ENCODE data around the gene TBC1D2. TPM values are rescaled to one million over a fixed set of nuclear protein-coding genes. Genes with fewer than 3 reads are reported as not detected.

The TBC1D2 gene
- total and polyA plus RNA-seq, 2 donors (not counting 3 experiments of a cell fraction or from before 2014, with no cell fraction given): 3.4 to 4.5 TPM

DNA sequence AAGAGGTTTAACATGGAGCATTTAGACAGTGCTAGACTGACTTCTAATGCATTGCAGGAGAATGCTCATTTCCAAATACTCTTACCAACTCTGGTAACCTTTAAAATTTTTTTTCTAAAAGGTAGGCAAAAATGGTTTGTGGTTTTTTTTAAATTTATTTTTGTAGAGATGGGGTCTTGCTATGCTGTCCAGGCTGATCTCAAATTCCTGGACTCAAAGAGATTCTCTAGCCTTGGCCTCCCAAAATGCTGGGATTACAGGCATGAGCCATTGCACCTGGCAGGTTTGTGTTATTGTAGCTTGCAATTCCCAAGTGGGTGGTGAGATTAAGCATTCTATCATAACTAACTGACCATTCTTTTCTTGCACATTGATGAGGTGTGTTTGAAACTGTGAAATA is 43.0 kb upstream of the TBC1D2 start:
- no peak overlapping the region for H3K27ac ChIP-seq (ENCODE audit: insufficient read depth, low read depth, low read length)
- DNase-seq (ENCODE audit: low read depth, low spot score): no peak
- no peak for FAIRE-seq
- H3K4me3 ChIP-seq (replicated peaks in 1 of 3; ENCODE audit: insufficient read depth in 1 of 3, low read depth in 1 of 3, low read length in 3 of 3): no peak overlapping the region
- H3K9me1 ChIP-seq (replicated peaks; ENCODE audit: control insufficient read depth, extremely low read depth, insufficient read depth, low read length): no peaks in the 10 kb centered on the region
- H3K4me1 ChIP-seq (ENCODE audit: control insufficient read depth, extremely low read depth, insufficient read depth, low read length): peaks cover 6% of the 10 kb centered on the region
- no peaks in the 10 kb centered on the region for H3K27me3 ChIP-seq (ENCODE audit: control insufficient read depth in 2 of 2, insufficient read depth in 2 of 2, low read length in 2 of 2)
- H4K20me1 ChIP-seq (replicated peaks; ENCODE audit: control insufficient read depth, extremely low read depth, insufficient read depth, low read length): no peaks in the 10 kb centered on the region
- H3K9ac ChIP-seq (replicated peaks; ENCODE audit: extremely low read depth, insufficient read depth, low read length): no peak overlapping the region
- dilution Hi-C loops (cut with MboI; ENCODE audit: extremely low pct_ligation_motif_present, low sequenced_read_pairs): loop anchor here (25.0 kb wide), 1 partner anchor 464 kb away; no protein-coding TSS in a partner anchor
- H3K36me3 ChIP-seq (ENCODE audit: control insufficient read depth in 2 of 2, extremely low read depth in 1 of 2, insufficient read depth in 2 of 2, low read length in 2 of 2): no peaks in the 10 kb centered on the region
- H3K79me2 ChIP-seq (ENCODE audit: control insufficient read depth, insufficient read depth, low read length): no peaks in the 10 kb centered on the region
- no peak overlapping the region for H2AFZ ChIP-seq (ENCODE audit: low read depth, low read length)
- no TSS peak for BruUV-seq (replicated peaks)
- ChIA-PET CTCF (interaction anchor here (1.5 kb wide), 1 partner anchor 477 kb away, joined by 5 read pairs; no protein-coding TSS in a partner anchor), POLR2A (no interaction called here)
- no peaks in the 10 kb centered on the region for H3K9me3 ChIP-seq (replicated peaks; ENCODE audit: control insufficient read depth, insufficient read depth, low read length)
- TF ChIP-seq, protein P1, sequence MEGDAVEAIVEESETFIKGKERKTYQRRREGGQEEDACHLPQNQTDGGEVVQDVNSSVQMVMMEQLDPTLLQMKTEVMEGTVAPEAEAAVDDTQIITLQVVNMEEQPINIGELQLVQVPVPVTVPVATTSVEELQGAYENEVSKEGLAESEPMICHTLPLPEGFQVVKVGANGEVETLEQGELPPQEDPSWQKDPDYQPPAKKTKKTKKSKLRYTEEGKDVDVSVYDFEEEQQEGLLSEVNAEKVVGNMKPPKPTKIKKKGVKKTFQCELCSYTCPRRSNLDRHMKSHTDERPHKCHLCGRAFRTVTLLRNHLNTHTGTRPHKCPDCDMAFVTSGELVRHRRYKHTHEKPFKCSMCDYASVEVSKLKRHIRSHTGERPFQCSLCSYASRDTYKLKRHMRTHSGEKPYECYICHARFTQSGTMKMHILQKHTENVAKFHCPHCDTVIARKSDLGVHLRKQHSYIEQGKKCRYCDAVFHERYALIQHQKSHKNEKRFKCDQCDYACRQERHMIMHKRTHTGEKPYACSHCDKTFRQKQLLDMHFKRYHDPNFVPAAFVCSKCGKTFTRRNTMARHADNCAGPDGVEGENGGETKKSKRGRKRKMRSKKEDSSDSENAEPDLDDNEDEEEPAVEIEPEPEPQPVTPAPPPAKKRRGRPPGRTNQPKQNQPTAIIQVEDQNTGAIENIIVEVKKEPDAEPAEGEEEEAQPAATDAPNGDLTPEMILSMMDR (IDR thresholded peaks at IDR 0.05; ENCODE audit: extremely low read depth in 1 of 2, insufficient read depth in 1 of 2, low read depth in 1 of 2, low read length in 2 of 2): no peak
- TF ChIP-seq, protein P2, sequence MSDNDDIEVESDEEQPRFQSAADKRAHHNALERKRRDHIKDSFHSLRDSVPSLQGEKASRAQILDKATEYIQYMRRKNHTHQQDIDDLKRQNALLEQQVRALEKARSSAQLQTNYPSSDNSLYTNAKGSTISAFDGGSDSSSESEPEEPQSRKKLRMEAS (IDR thresholded peaks at IDR 0.05; ENCODE audit: insufficient read depth, insufficient read length): no peak
- TF ChIP-seq FOS (IDR thresholded peaks at IDR 0.05; ENCODE audit: borderline replicate concordance, insufficient read depth, low read length): no peak
- TF ChIP-seq GATA2 (IDR thresholded peaks at IDR 0.05; ENCODE audit: insufficient read depth, insufficient read length, low read depth, low read length): no peak
- no peak for TF ChIP-seq EZH2 (IDR thresholded peaks at IDR 0.05; ENCODE audit: borderline replicate concordance, low read depth, low read length, severe bottlenecking)
- H3K4me2 ChIP-seq (ENCODE audit: insufficient read depth, low read length): no peak overlapping the region
- intact Hi-C loops (cut with micrococcal nuclease): no loop called here

Measured in endothelial cell of umbilical vein (primary cell).